Measurements from ENCODE around the gene C8G. TPM values are rescaled to one million over a fixed set of nuclear protein-coding genes. Genes with fewer than 3 reads are reported as not detected.

C8G gene
- total RNA-seq, 1 donor from 2014 or later: not detected

DNA sequence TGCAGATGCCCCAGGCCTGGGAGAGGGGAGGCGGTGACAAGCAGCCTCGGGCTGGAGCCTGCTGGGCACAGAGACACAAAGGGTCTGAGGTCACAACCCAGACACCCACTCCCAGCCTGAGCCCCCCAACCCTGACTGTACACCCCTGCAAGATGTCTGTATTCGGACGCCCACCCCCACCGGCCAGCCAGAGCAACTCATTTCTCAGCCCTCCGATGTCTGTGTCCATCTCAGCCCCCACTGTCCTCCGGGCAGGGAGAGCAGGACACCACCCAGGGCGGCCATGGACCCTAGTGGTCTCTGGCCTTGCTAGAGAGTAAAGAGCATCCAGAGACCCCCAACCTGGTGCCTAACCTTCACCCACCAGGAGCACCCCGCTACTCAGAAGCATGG, 10.9 kb downstream of the C8G start:
- Histone ChIP-seq H3K36me3 (no peaks in the 10 kb centered on the region), H3K9me3 (no peaks in the 10 kb centered on the region), H3K27ac (no peak overlapping the region), H3K27me3 (no peaks in the 10 kb centered on the region), H3K4me1 (peaks cover 16% of the 10 kb centered on the region), H3K4me3 (no peak overlapping the region)
- TF ChIP-seq POLR2A (IDR thresholded peaks at IDR 0.05) (no peak), POLR2AphosphoS5 (IDR thresholded peaks at IDR 0.05; ENCODE audit: insufficient read depth in 1 of 2, low read depth in 1 of 2) (no peak), CTCF (IDR thresholded peaks at IDR 0.05) (no peak)
- intact Hi-C loops (cut with DNase I): no loop called here
- no peak for DNase-seq (ENCODE audit: extremely low spot score in 2 of 2)

GRCh38 chr9:136956604-136957003, 11.6 kb downstream of the C8G start:
- H3K9me3 ChIP-seq: no peaks in the 10 kb centered on the region
- TF ChIP-seq POLR2A (IDR thresholded peaks at IDR 0.05) (no peak), CTCF (IDR thresholded peaks at IDR 0.05) (no peak), POLR2AphosphoS5 (IDR thresholded peaks at IDR 0.05; ENCODE audit: insufficient read depth in 1 of 2, low read depth in 1 of 2) (no peak)
- H3K27ac ChIP-seq: no peak overlapping the region
- H3K36me3 ChIP-seq: no peaks in the 10 kb centered on the region
- peaks cover 19% of the 10 kb centered on the region for H3K4me1 ChIP-seq
- DNase-seq (ENCODE audit: extremely low spot score in 2 of 2): no peak
- H3K27me3 ChIP-seq: no peaks in the 10 kb centered on the region
- intact Hi-C loops (cut with DNase I): no loop called here
- no peak overlapping the region for H3K4me3 ChIP-seq

- no peak overlapping the region for H3K4me3 ChIP-seq
- no peaks in the 10 kb centered on the region for H3K36me3 ChIP-seq
- H3K27me3 ChIP-seq: no peaks in the 10 kb centered on the region
- H3K9me3 ChIP-seq: no peaks in the 10 kb centered on the region
- no peak for DNase-seq (ENCODE audit: extremely low spot score in 2 of 2)
- intact Hi-C loops (cut with DNase I): no loop called here
- H3K4me1 ChIP-seq: peaks cover 16% of the 10 kb centered on the region
- H3K27ac ChIP-seq: no peak overlapping the region
- TF ChIP-seq POLR2A (IDR thresholded peaks at IDR 0.05) (no peak), POLR2AphosphoS5 (IDR thresholded peaks at IDR 0.05; ENCODE audit: insufficient read depth in 1 of 2, low read depth in 1 of 2) (no peak), CTCF (IDR thresholded peaks at IDR 0.05) (no peak)
These were observed 12.4 kb downstream of the C8G start for GRCh38 chr9:136957461-136957860.

GRCh38 chr9:136957901-136958300, 12.9 kb downstream of the C8G start:
- H3K9me3 ChIP-seq: no peaks in the 10 kb centered on the region
- no peak overlapping the region for H3K4me3 ChIP-seq
- H3K27ac ChIP-seq: no peak overlapping the region
- no peaks in the 10 kb centered on the region for H3K27me3 ChIP-seq
- TF ChIP-seq POLR2AphosphoS5 (IDR thresholded peaks at IDR 0.05; ENCODE audit: insufficient read depth in 1 of 2, low read depth in 1 of 2) (no peak), POLR2A (IDR thresholded peaks at IDR 0.05) (no peak), CTCF (IDR thresholded peaks at IDR 0.05) (no peak)
- peaks cover 15% of the 10 kb centered on the region for H3K4me1 ChIP-seq
- DNase-seq (ENCODE audit: extremely low spot score in 2 of 2): no peak
- H3K36me3 ChIP-seq: no peaks in the 10 kb centered on the region
- intact Hi-C loops (cut with DNase I): no loop called here

DNA sequence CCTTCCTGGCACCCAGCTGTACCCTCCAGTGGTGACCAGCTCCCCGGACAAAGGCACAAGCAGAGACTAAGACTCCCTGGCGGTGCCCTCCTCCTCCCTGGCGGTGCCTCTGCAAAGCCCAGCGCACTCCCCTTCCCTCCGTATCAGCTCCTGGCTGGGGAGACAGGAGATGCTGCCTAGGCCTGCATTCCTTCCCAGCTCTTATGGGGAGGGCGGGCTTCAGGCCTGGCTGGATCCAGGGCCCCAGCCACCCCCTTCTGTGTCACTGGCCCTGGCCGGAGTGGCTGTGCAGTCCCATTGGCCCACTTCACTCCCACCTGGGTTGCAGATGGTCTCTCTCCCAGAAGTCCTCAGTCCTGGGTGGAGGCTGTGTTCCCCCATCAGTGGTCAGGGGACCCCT, 13.4 kb downstream of the C8G start:
- no peaks in the 10 kb centered on the region for H3K27me3 ChIP-seq
- intact Hi-C loops (cut with DNase I): no loop called here
- H3K27ac ChIP-seq: no peak overlapping the region
- H3K4me1 ChIP-seq: peaks cover 15% of the 10 kb centered on the region
- no peak for TF ChIP-seq POLR2A (IDR thresholded peaks at IDR 0.05)
- TF ChIP-seq CTCF (IDR thresholded peaks at IDR 0.05): no peak
- TF ChIP-seq POLR2AphosphoS5 (IDR thresholded peaks at IDR 0.05; ENCODE audit: insufficient read depth in 1 of 2, low read depth in 1 of 2): no peak
- no peak for DNase-seq (ENCODE audit: extremely low spot score in 2 of 2)
- no peak overlapping the region for H3K4me3 ChIP-seq
- no peaks in the 10 kb centered on the region for H3K36me3 ChIP-seq
- H3K9me3 ChIP-seq: no peaks in the 10 kb centered on the region

Measured in vagina (tissue), 2 donors.